H1 (cell line): ENCODE measurements around the gene DCP1A. TPM values are rescaled to one million over a fixed set of nuclear protein-coding genes. Genes with fewer than 3 reads are reported as not detected.

Experiments used
- CTCF ChIA-PET: fragments of 300-600 bp; sonication (Branson Sonifier 250); formaldehyde crosslinking; loops from one replicate; lab custom pipeline; 2021; ENCODE audit not compliant: partially characterized antibody; lab: Charles Lee
- POLR2A ChIA-PET: fragments of 300-600 bp; sonication (Branson Sonifier 250); formaldehyde crosslinking; loops from one replicate; lab custom pipeline; 2021; ENCODE audit warnings: inconsistent platforms; ENCODE audit not compliant: partially characterized antibody; lab: Charles Lee
- DNase-seq, 2 experiments: peaks; one replicate each; pipeline versions ENCODE4 v3.0.0 to v3.0.0-alpha.2; 2010 to 2022; ENCODE audit warnings: low spot score in 2 of 2, low read depth in 1 of 2, mixed read lengths in 1 of 2
- FAIRE-seq: peaks from 2 replicates; lab custom pipeline; 2011; peaks lifted over from hg19 to GRCh38; lab: Jason Lieb, UNC
- H2AFZ ChIP-seq: 2 replicates; pipeline ENCODE4 v1.8.1; 2012; ENCODE audit warnings: low read length, inconsistent platforms
- H2AK5ac ChIP-seq: 2 replicates; pipeline ENCODE4 v1.6.1; 2013; ENCODE audit warnings: low read depth, low read length
- H2BK120ac ChIP-seq: replicated peaks from 2 replicates; pipeline ENCODE3; 2013; ENCODE audit warnings: low read depth, low read length, inconsistent platforms
- H2BK12ac ChIP-seq: 2 replicates; pipeline ENCODE4 v1.6.1; 2013; ENCODE audit warnings: low read depth, low read length
- H2BK15ac ChIP-seq: 2 replicates; pipeline ENCODE4 v1.6.1; 2013; ENCODE audit warnings: low read length
- H2BK20ac ChIP-seq: 2 replicates; pipeline ENCODE4 v1.6.1; 2013; ENCODE audit warnings: low read length
- H2BK5ac ChIP-seq: 2 replicates; pipeline ENCODE4 v1.6.1; 2013; ENCODE audit warnings: low read depth, low read length
- H3K14ac ChIP-seq: 2 replicates; pipeline ENCODE4 v1.6.1; 2013; ENCODE audit warnings: inconsistent platforms; ENCODE audit not compliant: insufficient read length
- H3K18ac ChIP-seq: 2 replicates; pipeline ENCODE4 v1.6.1; 2013; ENCODE audit warnings: low read length; ENCODE audit errors: extremely low read depth
- H3K23ac ChIP-seq: 2 replicates; pipeline ENCODE4 v1.6.1; 2013; ENCODE audit warnings: inconsistent platforms; ENCODE audit not compliant: insufficient read length
- H3K23me2 ChIP-seq: 2 replicates; pipeline ENCODE4 v1.6.1; 2013; ENCODE audit warnings: low read depth, low read length
- H3K27ac ChIP-seq: 2 replicates; pipeline ENCODE4 v1.6.1; 2011; ENCODE audit warnings: low read depth, low read length, inconsistent platforms
- H3K27me3 ChIP-seq, 4 experiments: replicated peaks in 1 of 4; 1 replicate in 1 of 4; 2 replicates in 3 of 4; pipeline versions ENCODE4 v1.6.1 to v1.8.1; 2011 to 2013; ENCODE audit warnings: low read length in 3 of 4, mild to moderate bottlenecking in 3 of 4, inconsistent platforms in 2 of 4, mixed read lengths in 2 of 4, moderate library complexity in 1 of 4; ENCODE audit not compliant: control insufficient read depth in 3 of 4, insufficient read depth in 3 of 4; ENCODE audit errors: extremely low read depth in 1 of 4
- H3K36me3 ChIP-seq, 4 experiments: 2 replicates each; pipeline versions ENCODE4 v1.6.1 to v1.8.1; 2011 to 2013; ENCODE audit warnings: mild to moderate bottlenecking in 4 of 4, low read length in 3 of 4, moderate library complexity in 2 of 4, control low read depth in 1 of 4, inconsistent platforms in 1 of 4; ENCODE audit not compliant: insufficient read depth in 4 of 4, control insufficient read depth in 2 of 4
- H3K4ac ChIP-seq: replicated peaks from 2 replicates; pipeline ENCODE3; 2013; ENCODE audit warnings: low read length, low read depth, mixed read lengths, inconsistent platforms; ENCODE audit not compliant: insufficient read length
- H3K4me1 ChIP-seq, 4 experiments: replicated peaks in 1 of 4; 1 replicate in 1 of 4; 2 replicates in 3 of 4; pipeline versions ENCODE4 v1.6.1 to v1.8.1; 2011 to 2013; ENCODE audit warnings: low read length in 3 of 4, inconsistent platforms in 2 of 4, mixed read lengths in 1 of 4; ENCODE audit not compliant: insufficient read depth in 4 of 4, control insufficient read depth in 3 of 4
- H3K4me2 ChIP-seq, 2 experiments: 2 replicates each; pipeline versions ENCODE4 v1.6.1 to v1.8.1; 2011 to 2013; ENCODE audit warnings: low read depth in 2 of 2, low read length in 2 of 2, control low read depth in 1 of 2, inconsistent platforms in 1 of 2, mild to moderate bottlenecking in 1 of 2; ENCODE audit not compliant: insufficient read depth in 1 of 2
- H3K4me3 ChIP-seq, 4 experiments: fragments of 200-600, 300-600 bp in 1 of 4; sonication (generic), shearing (Covaris generic), sonication (Bioruptor Twin) in 1 of 4; 2 replicates each; pipeline versions ENCODE4 v1.5.1 to v1.8.1; 2011 to 2016; ENCODE audit warnings: low read length in 4 of 4, low read depth in 3 of 4, control low read depth in 2 of 4, inconsistent platforms in 2 of 4, mild to moderate bottlenecking in 2 of 4, mixed read lengths in 1 of 4, moderate library complexity in 1 of 4; ENCODE audit not compliant: insufficient read depth in 2 of 4; ENCODE audit errors: extremely low read depth in 1 of 4
- H3K56ac ChIP-seq: replicated peaks from 2 replicates; pipeline ENCODE3; 2013; ENCODE audit warnings: low read depth, mild to moderate bottlenecking, mixed read lengths, low read length, inconsistent platforms; ENCODE audit not compliant: insufficient read length
- H3K79me1 ChIP-seq: 2 replicates; pipeline ENCODE4 v1.6.1; 2013; ENCODE audit warnings: low read depth, low read length, control low read depth
- H3K79me2 ChIP-seq, 2 experiments: 2 replicates each; pipeline versions ENCODE4 v1.6.1 to v1.8.1; 2012 to 2013; ENCODE audit warnings: low read length in 2 of 2, mild to moderate bottlenecking in 2 of 2, inconsistent platforms in 1 of 2; ENCODE audit not compliant: insufficient read depth in 2 of 2, control insufficient read depth in 1 of 2
- H3K9ac ChIP-seq, 4 experiments: replicated peaks in 1 of 4; 1 replicate in 1 of 4; 2 replicates in 3 of 4; pipeline versions ENCODE4 v1.6.1 to v1.8.1; 2011 to 2013; ENCODE audit warnings: low read depth in 3 of 4, low read length in 3 of 4, control low read depth in 2 of 4, mild to moderate bottlenecking in 2 of 4, moderate library complexity in 2 of 4, inconsistent platforms in 1 of 4; ENCODE audit errors: extremely low read depth in 1 of 4
- H3K9me3 ChIP-seq, 2 experiments: 2 replicates each; pipeline versions ENCODE4 v1.6.1 to v1.8.1; 2012 to 2013; ENCODE audit warnings: mild to moderate bottlenecking in 2 of 2, moderate library complexity in 2 of 2, control low read depth in 1 of 2, inconsistent platforms in 1 of 2, low read depth in 1 of 2, low read length in 1 of 2, mixed read lengths in 1 of 2; ENCODE audit not compliant: insufficient read depth in 2 of 2
- H4K20me1 ChIP-seq, 2 experiments: replicated peaks in 1 of 2; 2 replicates each; pipeline versions ENCODE3 to v1.8.1; 2011 to 2013; ENCODE audit warnings: inconsistent platforms in 2 of 2, low read length in 2 of 2, mild to moderate bottlenecking in 1 of 2; ENCODE audit not compliant: insufficient read depth in 2 of 2, control insufficient read depth in 1 of 2
- H4K5ac ChIP-seq: 2 replicates; pipeline ENCODE4 v1.6.1; 2013; ENCODE audit warnings: low read length, low read depth, mixed read lengths, inconsistent platforms; ENCODE audit not compliant: insufficient read length
- H4K8ac ChIP-seq: 2 replicates; pipeline ENCODE4 v1.8.0; 2013; ENCODE audit warnings: mild to moderate bottlenecking, moderate library complexity, low read length, inconsistent platforms; ENCODE audit not compliant: insufficient read depth; ENCODE audit errors: extremely low read depth
- H4K91ac ChIP-seq: replicated peaks from 2 replicates; pipeline ENCODE3; 2013; ENCODE audit warnings: low read length, mixed read lengths, inconsistent platforms; ENCODE audit not compliant: insufficient read length
- WGBS, 2 experiments: shearing (Covaris generic) in 1 of 2; methylation state at CpG; one replicate each; pipeline versions ENCODE4 v1.1.6 to v1.1.7; 2013 to 2015; ENCODE audit warnings: low lambda C conversion rate in 2 of 2, mixed read lengths in 2 of 2, inconsistent platforms in 1 of 2, low coverage in 1 of 2, missing lambda C conversion rate in 1 of 2; ENCODE audit not compliant: insufficient replicate concordance in 2 of 2, insufficient coverage in 1 of 2, insufficient read length in 1 of 2; ENCODE audit errors: extremely low coverage in 1 of 2, missing lambda C conversion rate in 1 of 2; 5-methylcytosine and 5-hydroxymethylcytosine counted together
- long read RNA-seq, 2 experiments: library from RNA in 1 of 2; library from capped mRNA in 1 of 2; stranded (forward); transcript quantifications; one replicate each; pipeline ENCODE4 v2.0.0, GENCODE V29; 2021; ENCODE audit warnings: inconsistent platforms in 1 of 2
- polyA minus RNA-seq, 3 experiments: library from RNA; depleted of rRNA, polyadenylated mRNA; stranded (reverse); fragments of >200 nt; gene quantifications; 1 replicate in 2 of 3; 2 replicates in 1 of 3; pipeline ENCODE4 v1.2.3, GENCODE V29; 2011
- polyA plus RNA-seq, 7 experiments: library from polyadenylated mRNA; depleted of rRNA in 3 of 7; stranded (reverse) in 5 of 7; unstranded in 2 of 7; fragments of >200 nt in 5 of 7; fragments of 200-250 nt in 2 of 7; gene quantifications; 1 replicate in 5 of 7; 2 replicates in 1 of 7; 4 replicates in 1 of 7; pipeline versions ENCODE4 v1.2.1 to v1.2.3, GENCODE V29; 2011 to 2013; ENCODE audit warnings: missing spikeins in 2 of 7, mixed read lengths in 2 of 7
- total RNA-seq: library from RNA; stranded (reverse); fragmentation: NEBNext Ultra II Directional; extraction: Animal tissue kit (Norgen Biotek cat#: 25700); gene quantifications from 2 replicates; pipeline ENCODE4 v1.2.1, GENCODE V29; 2021

The DCP1A gene
- 15.1 and 15.9 TPM in 2 replicates for total RNA-seq
- 12.9 and 13.2 TPM in 2 replicates for polyA plus RNA-seq (2011; rRNA removed)
- 15.3 TPM for polyA plus RNA-seq (2011; cell fraction: cytosol; rRNA removed)
- polyA plus RNA-seq (2011; cell fraction: nucleus; rRNA removed) = 19.5 TPM
- polyA plus RNA-seq (2012, experiment 1 of 2) = 8.8 to 11.5 TPM (median 9.4 TPM) in 4 replicates
- 1.9 TPM for polyA plus RNA-seq (2012, experiment 2 of 2)
- polyA plus RNA-seq (2013, experiment 1 of 2) = 20.0 TPM
- 19.2 TPM for polyA plus RNA-seq (2013, experiment 2 of 2)
- polyA minus RNA-seq (2011; rRNA and poly(A)+ RNA removed) = 71.1 and 81.2 TPM in 2 replicates
- polyA minus RNA-seq (2011; cell fraction: cytosol; rRNA and poly(A)+ RNA removed) = 33.2 TPM
- polyA minus RNA-seq (2011; cell fraction: nucleus; rRNA and poly(A)+ RNA removed) = 53.1 TPM
- long read RNA-seq, experiment 1, partial matches to known transcripts = 0 of 8 reads
- long read RNA-seq, experiment 1, other reads (novel, unspliced or antisense) = 7 of 8 reads
- long read RNA-seq, experiment 2, full-length matches to known transcripts = 13 of 18 reads
- long read RNA-seq, experiment 2, partial matches to known transcripts = 1 of 18 reads
- long read RNA-seq, experiment 2, other reads (novel, unspliced or antisense) = 4 of 18 reads

GRCh38 chr3:53347261-53348064 is at the start of gene DCP1A:
DCP1A (minus strand) TSS chr3:53347543; CDS start chr3:53347517, 26 bp downstream.
- Histone ChIP-seq H2BK20ac (no peak within 1 kb of the TSS), H3K4me2 (peak within 1 kb of the TSS; percentile 85 to 93), H2AK5ac (no peak within 1 kb of the TSS), H3K4me3 (peak within 1 kb of the TSS; percentile 78 to 99 (median 92)), H3K14ac (no peak within 1 kb of the TSS), H4K5ac (peak within 1 kb of the TSS; percentile 98), H3K79me2 (peaks cover 4 to 34% of the 10 kb centered on the region in 2 experiments), H3K27ac (peak within 1 kb of the TSS; percentile 91), H3K27me3 (no peaks in the 10 kb centered on the region), H3K18ac (peak within 1 kb of the TSS; percentile 99), H4K8ac (peak within 1 kb of the TSS; percentile 99; the same call in 1 of the 2 replicates), H3K4ac (no peak within 1 kb of the TSS), H3K36me3 (peaks cover 2 to 9% (median 6%) of the 10 kb centered on the region in 4 experiments; a peak in 4 of 8 replicates), H3K23ac (no peak within 1 kb of the TSS), H2BK5ac (peak within 1 kb of the TSS; percentile 95), H2BK120ac (peak within 1 kb of the TSS; percentile 43), H4K20me1 (no peaks in the 10 kb centered on the region), H3K9me3 (no peaks in the 10 kb centered on the region), H3K9ac (peak within 1 kb of the TSS; percentile 80 to 94 (median 88)), H3K79me1 (no peaks in the 10 kb centered on the region), H3K56ac (peak within 1 kb of the TSS; percentile 36), H3K23me2 (peaks cover 2% of the 10 kb centered on the region; the same call in 1 of the 2 replicates), H2BK12ac (peak within 1 kb of the TSS; percentile 80; the same call in 1 of the 2 replicates), H3K4me1 (peaks cover 0 to 2% (median 0%) of the 10 kb centered on the region in 4 experiments; a peak in 2 of 7 replicates), H4K91ac (peak within 1 kb of the TSS; percentile 96), H2AFZ (peak within 1 kb of the TSS; percentile 76), H2BK15ac (peak within 1 kb of the TSS; percentile 97; the same call in 1 of the 2 replicates)
- 2% methylated on average over 56 of the region's 61 CpGs; no CpG with 5 or more reads in 1 of the 2 experiments for WGBS, 2 experiments
- peak; percentile 70 for FAIRE-seq
- ChIA-PET POLR2A (interaction anchor here (0.5 to 2.2 kb wide), 20 partner anchors 9 to 151 kb away, joined by 3 to 10 read pairs (median 4); no protein-coding TSS in a partner anchor), CTCF (interaction anchor here (0.6 to 1.9 kb wide), 8 partner anchors 13 to 493 kb away, joined by 3 to 6 read pairs (median 4); no protein-coding TSS in a partner anchor)
- DNase-seq = peak; percentile 91 to 98
